Neuron (in vitro differentiated cells): ENCODE data around the gene CEP126.

ENCODE experiments used
- H2AFZ ChIP-seq: one replicate; pipeline ENCODE4 v1.6.1; 2013; ENCODE audit warnings: low read depth, mild to moderate bottlenecking, inconsistent platforms, low read length, moderate library complexity
- H3K27me3 ChIP-seq: one replicate; pipeline ENCODE4 v1.6.1; 2013; ENCODE audit warnings: low read length; ENCODE audit not compliant: insufficient read depth
- H3K36me3 ChIP-seq: one replicate; pipeline ENCODE4 v1.6.1; 2013; ENCODE audit warnings: low read length; ENCODE audit not compliant: insufficient read depth
- H3K4me1 ChIP-seq: one replicate; pipeline ENCODE4 v1.6.1; 2013; ENCODE audit warnings: low read length; ENCODE audit not compliant: insufficient read depth
- H3K4me3 ChIP-seq: 2 replicates; pipeline ENCODE4 v1.5.1; 2013; ENCODE audit warnings: mild to moderate bottlenecking, low read length, moderate library complexity
- H3K9me3 ChIP-seq: one replicate; pipeline ENCODE4 v1.6.1; 2013; ENCODE audit warnings: low read length

Gene CEP126

GRCh38 chr11:102004220-102004619 lies 89.4 kb downstream of the CEP126 start:
- no peak overlapping the region for H3K4me3 ChIP-seq
- H3K27me3 ChIP-seq, result no peaks in the 10 kb centered on the region
- no peak overlapping the region for H2AFZ ChIP-seq
- no peaks in the 10 kb centered on the region for H3K9me3 ChIP-seq
- no peaks in the 10 kb centered on the region for H3K4me1 ChIP-seq
- H3K36me3 ChIP-seq, result no peaks in the 10 kb centered on the region

GRCh38 chr11:102005306-102005705 lies 90.5 kb downstream of the CEP126 start:
- H2AFZ ChIP-seq, result no peak overlapping the region
- peaks cover 4% of the 10 kb centered on the region for H3K27me3 ChIP-seq
- no peak overlapping the region for H3K4me3 ChIP-seq
- H3K4me1 ChIP-seq, result no peaks in the 10 kb centered on the region
- no peaks in the 10 kb centered on the region for H3K36me3 ChIP-seq
- no peaks in the 10 kb centered on the region for H3K9me3 ChIP-seq

GRCh38 chr11:102006835-102007566 lies 92.2 kb downstream of the CEP126 start:
- no peaks in the 10 kb centered on the region for H3K9me3 ChIP-seq
- no peak overlapping the region for H3K4me3 ChIP-seq
- H3K27me3 ChIP-seq, result peaks cover 4% of the 10 kb centered on the region
- no peaks in the 10 kb centered on the region for H3K36me3 ChIP-seq
- H3K4me1 ChIP-seq, result peaks cover 4% of the 10 kb centered on the region
- no peak overlapping the region for H2AFZ ChIP-seq

GRCh38 chr11:102007567-102008437 lies 93.0 kb downstream of the CEP126 start:
- Histone ChIP-seq H3K27me3 (peaks cover 4% of the 10 kb centered on the region), H3K36me3 (no peaks in the 10 kb centered on the region), H3K4me3 (no peak overlapping the region)

GRCh38 chr11:102010776-102011494 lies 96.1 kb downstream of the CEP126 start:
- Histone ChIP-seq H3K36me3 (no peaks in the 10 kb centered on the region), H3K27me3 (peaks cover 4% of the 10 kb centered on the region), H3K9me3 (no peaks in the 10 kb centered on the region), H3K4me1 (peaks cover 4% of the 10 kb centered on the region), H2AFZ (no peak overlapping the region), H3K4me3 (no peak overlapping the region)

More at GRCh38 chr11:102007567-102008437, 93.0 kb downstream of the CEP126 start:
- H2AFZ ChIP-seq, result no peak overlapping the region
- H3K9me3 ChIP-seq, result no peaks in the 10 kb centered on the region
- H3K4me1 ChIP-seq, result peaks cover 4% of the 10 kb centered on the region

- no peaks in the 10 kb centered on the region for H3K36me3 ChIP-seq
- H3K27me3 ChIP-seq, result peaks cover 4% of the 10 kb centered on the region
- peaks cover 4% of the 10 kb centered on the region for H3K4me1 ChIP-seq
- no peaks in the 10 kb centered on the region for H3K9me3 ChIP-seq
- no peak overlapping the region for H2AFZ ChIP-seq
- H3K4me3 ChIP-seq, result no peak overlapping the region
Measured at GRCh38 chr11:102012946-102013345, 98.1 kb downstream of the CEP126 start.

GRCh38 chr11:102014756-102015155 lies 99.9 kb downstream of the CEP126 start:
- Histone ChIP-seq H3K27me3 (peaks cover 4% of the 10 kb centered on the region), H3K4me3 (no peak overlapping the region), H3K9me3 (no peaks in the 10 kb centered on the region), H2AFZ (no peak overlapping the region), H3K36me3 (no peaks in the 10 kb centered on the region), H3K4me1 (peaks cover 4% of the 10 kb centered on the region)

GRCh38 chr11:102017026-102017425 lies 102.2 kb downstream of the CEP126 start:
- H3K9me3 ChIP-seq, result no peaks in the 10 kb centered on the region
- H3K36me3 ChIP-seq, result no peaks in the 10 kb centered on the region
- H3K27me3 ChIP-seq, result no peaks in the 10 kb centered on the region
- H3K4me1 ChIP-seq, result no peaks in the 10 kb centered on the region
- no peak overlapping the region for H2AFZ ChIP-seq
- H3K4me3 ChIP-seq, result no peak overlapping the region

GRCh38 chr11:102026217-102026616 lies 111.4 kb downstream of the CEP126 start:
- Histone ChIP-seq H3K9me3 (no peaks in the 10 kb centered on the region), H3K27me3 (no peaks in the 10 kb centered on the region), H3K36me3 (no peaks in the 10 kb centered on the region), H2AFZ (no peak overlapping the region), H3K4me3 (no peak overlapping the region), H3K4me1 (no peaks in the 10 kb centered on the region)

GRCh38 chr11:102026959-102027358 lies 112.1 kb downstream of the CEP126 start:
- no peak overlapping the region for H2AFZ ChIP-seq
- no peaks in the 10 kb centered on the region for H3K36me3 ChIP-seq
- no peak overlapping the region for H3K4me3 ChIP-seq
- H3K4me1 ChIP-seq, result no peaks in the 10 kb centered on the region
- H3K27me3 ChIP-seq, result no peaks in the 10 kb centered on the region
- H3K9me3 ChIP-seq, result no peaks in the 10 kb centered on the region

- H3K4me3 ChIP-seq, result no peak overlapping the region
- H3K4me1 ChIP-seq, result no peaks in the 10 kb centered on the region
- H3K27me3 ChIP-seq, result no peaks in the 10 kb centered on the region
- H2AFZ ChIP-seq, result no peak overlapping the region
- no peaks in the 10 kb centered on the region for H3K9me3 ChIP-seq
- H3K36me3 ChIP-seq, result no peaks in the 10 kb centered on the region
Measured at GRCh38 chr11:102036757-102037156, 121.9 kb downstream of the CEP126 start.

GRCh38 chr11:102046841-102047240 lies 132.0 kb downstream of the CEP126 start:
- H3K4me1 ChIP-seq, result no peaks in the 10 kb centered on the region
- no peaks in the 10 kb centered on the region for H3K27me3 ChIP-seq
- H3K4me3 ChIP-seq, result peak overlapping the region; percentile 51
- peak overlapping the region; percentile 88 for H2AFZ ChIP-seq
- H3K9me3 ChIP-seq, result no peaks in the 10 kb centered on the region
- no peaks in the 10 kb centered on the region for H3K36me3 ChIP-seq
